Measurements from ENCODE around the gene D2HGDH. TPM values are rescaled to one million over a fixed set of nuclear protein-coding genes. Genes with fewer than 3 reads are reported as not detected.

D2HGDH gene
- total and polyA plus RNA-seq, 10 of the 15 experiments (the other 5 are each of a cell fraction or from before 2014, with no cell fraction given): 0.52 to 32.1 (median 11.0) TPM

GRCh38 chr2:241734467-241735208 lies at the start of gene D2HGDH (continued):
- no peak for TF ChIP-seq ZBED1 (IDR thresholded peaks at IDR 0.05; ENCODE audit: borderline replicate concordance)
- TF ChIP-seq TARDBP (IDR thresholded peaks at IDR 0.05; ENCODE audit: borderline replicate concordance): no peak
- no peak for TF ChIP-seq CHD4 (IDR thresholded peaks at IDR 0.05)
- peak; percentile 82 for TF ChIP-seq USF2 (IDR thresholded peaks at IDR 0.05; ENCODE audit: borderline replicate concordance, low read depth, low read length)
- TF ChIP-seq PAX8 (IDR thresholded peaks at IDR 0.05): no peak
- peak; percentile 80 for TF ChIP-seq ZNF687 (IDR thresholded peaks at IDR 0.05)
- no peak for TF ChIP-seq IKZF2 (IDR thresholded peaks at IDR 0.05)
- no peak for TF ChIP-seq SKIL (IDR thresholded peaks at IDR 0.05; ENCODE audit: low read depth, poor library complexity, severe bottlenecking)
- TF ChIP-seq PRDM15 (CRISPR knock-in tag; IDR thresholded peaks at IDR 0.05): peak; percentile 74
- TF ChIP-seq CEBPB (IDR thresholded peaks at IDR 0.05; ENCODE audit: borderline replicate concordance in 1 of 2, low read depth in 2 of 2, low read length in 2 of 2): no peak
- peak; percentile 62 for TF ChIP-seq POLR2AphosphoS5 (IDR thresholded peaks at IDR 0.05; ENCODE audit: low read length)
- no peak for TF ChIP-seq SMAD1 (IDR thresholded peaks at IDR 0.05; ENCODE audit: low read depth, partially characterized antibody)
- no peak; the same call in 1 of the 2 replicates for TF ChIP-seq RB1 (IDR thresholded peaks at IDR 0.05; ENCODE audit: borderline replicate concordance)
- no peak for TF ChIP-seq NFYB (IDR thresholded peaks at IDR 0.05; ENCODE audit: insufficient read depth, low read depth, low read length)
- peak; percentile 71 for TF ChIP-seq NR2F1 (conservative IDR thresholded peaks at IDR 0.05)
- TF ChIP-seq MTA2 (IDR thresholded peaks at IDR 0.05; ENCODE audit: low read depth): no peak
- peak; percentile 31; the same call in 1 of the 2 replicates for TF ChIP-seq ZNF207 (IDR thresholded peaks at IDR 0.05; ENCODE audit: borderline replicate concordance)
- TF ChIP-seq PAX5 (IDR thresholded peaks at IDR 0.05; ENCODE audit: borderline replicate concordance, low read depth, low read length): no peak
- TF ChIP-seq POLR2AphosphoS2 (IDR thresholded peaks at IDR 0.05; ENCODE audit: low read depth, low read length): peak; percentile 41; the same call in 1 of the 2 replicates
- TF ChIP-seq MEF2A (IDR thresholded peaks at IDR 0.05; ENCODE audit: insufficient read depth, low read depth, low read length): no peak
